GM21447 (cell line): ENCODE results near the gene PRR5L.
"Not testable (repeated sequence)": the region's sequence is repeated elsewhere in the genome, so short reads cannot be mapped to it uniquely, and the experiment has no call there.

Source experiments
- ATAC-seq: cut with Tn5 transposase; IDR thresholded peaks from one replicate; pipeline ENCODE4 v1.9.1; 2021; ENCODE audit not compliant: unreplicated experiment

PRR5L gene

GRCh38 chr11:36454941-36455631 is 159.0 kb downstream of the PRR5L start:
- no peak for ATAC-seq

- ATAC-seq: no peak
Observed at GRCh38 chr11:36455658-36456111, 159.6 kb downstream of the PRR5L start.

- no peak for ATAC-seq
Observed at GRCh38 chr11:36456156-36456555, 160.1 kb downstream of the PRR5L start.

GRCh38 chr11:36458129-36458915 is 162.2 kb downstream of the PRR5L start:
- ATAC-seq: no peak

- ATAC-seq: no peak
Observed at GRCh38 chr11:36459046-36459445, 163.0 kb downstream of the PRR5L start.

GRCh38 chr11:36460220-36460619 is 164.1 kb downstream of the PRR5L start:
- ATAC-seq: no peak

GRCh38 chr11:36462321-36462720 is 166.2 kb downstream of the PRR5L start:
- ATAC-seq: no peak

GRCh38 chr11:36463781-36464180 is 167.7 kb downstream of the PRR5L start:
- no peak for ATAC-seq

- ATAC-seq: no peak
Observed at GRCh38 chr11:36464720-36465119, 168.6 kb downstream of the PRR5L start.

- no peak for ATAC-seq
Observed at GRCh38 chr11:36465449-36466163, 169.5 kb downstream of the PRR5L start.

GRCh38 chr11:36467012-36467411 is 170.9 kb downstream of the PRR5L start:
- ATAC-seq: no peak

- no peak for ATAC-seq
Observed at GRCh38 chr11:36467916-36468315, 171.8 kb downstream of the PRR5L start.

GRCh38 chr11:36469063-36469462 is 173.0 kb downstream of the PRR5L start:
- ATAC-seq: no peak

- no peak for ATAC-seq
Observed at GRCh38 chr11:36469881-36470802, 174.1 kb downstream of the PRR5L start.

GRCh38 chr11:36471577-36471976 is 175.5 kb downstream of the PRR5L start:
- no peak for ATAC-seq

- no peak for ATAC-seq
Observed at GRCh38 chr11:36475192-36475591, 179.1 kb downstream of the PRR5L start.

- ATAC-seq: no peak
Observed at GRCh38 chr11:36478700-36479329, 182.7 kb downstream of the PRR5L start.

GRCh38 chr11:36480833-36481232 is 184.7 kb downstream of the PRR5L start:
- ATAC-seq: no peak

- not testable (repeated sequence) for ATAC-seq
Observed at GRCh38 chr11:36483042-36483441, 187.0 kb downstream of the PRR5L start.
